Activated CD4-positive, alpha-beta T cell treated with anti-CD3 and anti-CD28 coated beads, Interleukin-2, amount 50 U/mL, for 24 hours (primary cell): ENCODE measurements around the gene AKT1.
"Not testable (repeated sequence)": the region's sequence is repeated elsewhere in the genome, so short reads cannot be mapped to it uniquely, and the experiment has no call there.

Source experiments
- DNase-seq, 2 donors: peaks; one replicate each; pipeline ENCODE4 v3.0.0-alpha.2; 2020; ENCODE audit warnings: low read depth in 1 of 2, low spot score in 1 of 2

The AKT1 gene

DNA sequence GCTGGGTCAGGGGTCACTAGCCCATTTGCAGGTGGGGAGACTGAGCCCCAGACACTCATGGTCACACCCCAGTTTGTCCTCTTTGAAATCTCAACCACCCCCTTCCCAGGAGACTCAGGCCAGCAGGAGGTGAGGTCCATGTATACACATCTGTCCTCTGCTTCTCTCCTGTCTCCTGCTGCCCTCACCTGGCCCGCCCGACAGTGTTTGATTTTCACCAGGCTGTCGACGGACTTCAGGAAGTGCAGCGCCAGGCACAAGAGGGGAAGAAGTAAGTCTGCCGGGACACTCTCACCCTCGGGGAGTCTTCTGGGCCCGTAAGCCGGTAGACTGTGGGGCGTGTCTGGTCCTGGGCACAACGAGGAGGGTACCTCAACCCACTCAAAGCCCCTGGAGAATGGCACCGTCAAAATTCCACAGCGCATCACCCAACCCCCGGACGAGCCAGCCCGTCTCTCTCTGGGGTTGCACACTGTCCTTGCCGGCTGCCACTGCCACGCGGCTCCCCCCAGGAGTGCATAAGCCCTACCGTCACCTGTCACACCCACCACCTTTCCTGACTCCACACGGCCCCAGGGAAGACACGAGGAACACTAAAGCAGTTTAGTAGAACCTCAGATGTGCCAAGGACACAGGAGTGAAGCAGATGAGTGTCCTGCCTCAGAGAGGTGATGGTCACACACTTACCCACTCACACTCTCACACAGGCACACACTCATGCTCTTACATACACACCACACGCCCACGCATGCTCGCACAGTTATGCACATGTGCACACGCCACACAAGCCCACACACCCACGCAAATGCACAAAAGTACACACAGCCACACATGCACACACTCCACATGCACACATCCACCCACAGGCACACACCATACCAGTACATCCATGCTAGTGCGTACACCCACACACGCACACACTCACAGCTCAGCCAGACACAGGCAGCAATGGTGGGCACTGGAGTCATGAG, 55.7 kb downstream of the AKT1 start:
- no peak for DNase-seq

DNA sequence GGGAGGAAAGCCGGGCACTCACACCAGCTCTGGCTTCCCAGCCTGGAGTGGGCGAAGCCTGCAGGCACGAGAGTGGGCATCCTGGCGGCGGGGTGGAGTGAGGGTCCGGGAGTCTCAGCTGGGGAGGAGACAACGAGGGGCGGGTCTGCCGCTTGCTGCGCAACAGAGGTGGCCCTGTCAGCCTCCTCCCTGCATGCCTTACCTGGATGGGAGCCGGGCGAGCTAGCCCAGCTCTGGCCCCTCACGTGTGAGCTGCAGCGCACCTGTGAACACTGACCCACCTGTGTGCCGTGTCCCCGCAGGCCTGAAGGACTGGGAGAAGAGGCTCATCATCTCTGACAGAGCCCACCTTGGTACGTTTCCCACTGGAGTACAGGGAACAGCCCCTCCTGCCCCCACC, 56.5 kb downstream of the AKT1 start:
- DNase-seq = no peak

GRCh38 chr14:104738375-104739019, 57.1 kb downstream of the AKT1 start:
- no peak for DNase-seq

DNA sequence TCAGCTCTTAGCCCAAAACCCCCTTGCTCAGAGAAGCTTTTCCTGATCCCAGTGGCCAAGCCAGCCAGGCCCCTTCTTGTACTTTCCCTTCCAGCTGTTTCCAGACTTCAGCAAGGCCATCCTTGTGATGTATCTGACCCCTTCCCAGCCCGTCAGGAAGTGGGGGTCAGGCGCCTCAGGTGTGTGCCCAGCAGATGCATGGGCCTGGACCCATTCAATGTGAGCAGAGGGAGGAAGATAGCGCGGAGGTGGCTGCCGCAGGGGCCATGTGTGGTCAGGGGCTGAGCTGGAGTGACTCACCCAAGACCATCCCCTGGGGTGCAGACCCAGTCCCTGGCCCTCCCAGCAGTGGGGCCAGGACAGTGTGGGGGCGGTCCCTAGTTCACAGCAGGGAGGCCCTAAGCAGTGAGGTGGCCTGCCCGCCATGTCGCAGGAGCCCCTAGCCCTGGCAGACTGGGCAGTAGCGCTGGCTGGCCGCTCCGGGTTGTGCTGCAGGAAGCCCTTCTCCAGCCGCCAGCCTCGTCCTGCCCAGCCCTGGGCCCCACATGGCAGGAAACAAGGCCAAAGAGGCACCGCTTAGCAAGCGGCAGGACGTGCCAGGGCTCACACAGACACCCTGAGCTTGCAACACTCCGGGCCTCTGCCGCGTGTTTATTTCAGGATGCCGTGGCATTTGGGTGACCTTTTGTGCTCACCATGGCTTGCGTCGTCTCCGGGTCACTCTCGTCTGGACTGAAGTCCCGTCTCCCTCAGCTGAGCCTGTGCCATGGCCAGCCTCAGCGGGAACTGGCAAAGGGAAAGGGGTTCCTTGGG, 59.5 kb downstream of the AKT1 start:
- DNase-seq = no peak

GRCh38 chr14:104734991-104735779, 60.4 kb downstream of the AKT1 start:
- DNase-seq = no peak

DNA sequence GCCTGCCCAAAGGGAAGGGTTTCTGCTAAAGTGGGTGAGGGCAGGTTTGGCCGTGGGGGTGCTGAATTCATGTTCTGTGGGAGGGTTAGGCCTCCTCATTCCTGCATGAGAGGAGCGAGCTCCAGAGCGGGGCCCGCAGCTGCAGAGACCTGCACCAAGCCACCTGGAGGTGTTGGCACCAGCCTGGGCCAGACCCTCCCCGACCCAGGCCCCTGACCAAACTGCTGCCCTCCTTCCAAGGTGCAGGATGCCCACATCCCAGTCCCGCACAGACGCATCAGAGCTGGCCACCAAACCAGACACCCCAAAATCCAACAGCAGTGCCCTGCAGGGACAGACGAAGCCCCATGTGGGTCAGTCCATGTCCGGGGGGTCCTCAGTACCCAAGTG, 61.0 kb downstream of the AKT1 start:
- DNase-seq = no peak

DNA sequence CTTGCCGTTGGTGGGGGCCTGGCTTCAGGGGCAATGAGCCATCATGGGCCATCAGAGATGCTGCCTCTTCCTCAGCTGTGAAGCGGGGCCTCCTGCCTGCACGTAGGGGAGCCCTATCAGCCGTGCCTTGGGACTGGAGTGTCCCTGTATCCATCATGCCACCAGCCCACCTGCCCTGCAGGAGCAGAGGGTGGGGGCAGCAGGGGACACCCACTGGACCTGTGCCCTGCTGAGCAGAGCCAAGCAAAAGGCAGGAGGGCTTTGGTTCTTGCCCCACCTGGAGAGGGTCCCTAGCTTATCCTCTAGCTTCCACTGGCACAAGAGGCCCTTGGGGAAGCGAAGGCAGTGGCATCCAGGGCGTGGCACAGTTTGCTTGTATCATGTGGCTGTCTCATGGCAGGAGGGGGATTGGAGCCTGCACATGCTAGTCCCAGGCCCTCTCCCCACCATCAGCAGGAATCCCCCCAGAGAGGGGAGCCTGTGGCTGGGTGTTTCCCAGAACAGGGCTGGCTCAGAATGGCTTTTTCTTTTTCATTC, 61.4 kb downstream of the AKT1 start:
- no peak for DNase-seq

GRCh38 chr14:104732931-104733681, 62.4 kb downstream of the AKT1 start:
- DNase-seq = no peak

DNA sequence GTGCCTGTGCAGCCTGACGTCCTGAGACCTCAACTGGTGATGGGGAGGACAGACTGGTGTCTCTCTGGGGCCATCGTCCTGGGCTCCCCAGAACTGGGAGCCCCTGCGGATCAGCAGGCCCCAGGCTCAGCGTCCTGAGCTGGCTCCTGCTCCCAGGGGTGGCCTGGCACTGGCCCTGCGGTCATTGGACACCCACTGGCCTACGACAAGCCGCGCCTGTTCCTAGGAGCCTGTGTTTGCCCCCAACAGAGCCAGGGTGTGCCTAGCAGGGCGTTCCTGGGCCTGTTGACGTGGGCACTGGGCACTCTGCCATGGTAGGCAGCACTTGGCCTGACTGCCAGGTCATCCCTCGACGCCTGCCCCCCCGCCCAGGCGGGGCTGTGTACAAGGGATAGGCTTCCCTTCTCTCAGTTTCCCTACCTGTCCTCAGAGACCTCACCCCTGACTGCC, 63.2 kb downstream of the AKT1 start:
- DNase-seq = no peak

DNA sequence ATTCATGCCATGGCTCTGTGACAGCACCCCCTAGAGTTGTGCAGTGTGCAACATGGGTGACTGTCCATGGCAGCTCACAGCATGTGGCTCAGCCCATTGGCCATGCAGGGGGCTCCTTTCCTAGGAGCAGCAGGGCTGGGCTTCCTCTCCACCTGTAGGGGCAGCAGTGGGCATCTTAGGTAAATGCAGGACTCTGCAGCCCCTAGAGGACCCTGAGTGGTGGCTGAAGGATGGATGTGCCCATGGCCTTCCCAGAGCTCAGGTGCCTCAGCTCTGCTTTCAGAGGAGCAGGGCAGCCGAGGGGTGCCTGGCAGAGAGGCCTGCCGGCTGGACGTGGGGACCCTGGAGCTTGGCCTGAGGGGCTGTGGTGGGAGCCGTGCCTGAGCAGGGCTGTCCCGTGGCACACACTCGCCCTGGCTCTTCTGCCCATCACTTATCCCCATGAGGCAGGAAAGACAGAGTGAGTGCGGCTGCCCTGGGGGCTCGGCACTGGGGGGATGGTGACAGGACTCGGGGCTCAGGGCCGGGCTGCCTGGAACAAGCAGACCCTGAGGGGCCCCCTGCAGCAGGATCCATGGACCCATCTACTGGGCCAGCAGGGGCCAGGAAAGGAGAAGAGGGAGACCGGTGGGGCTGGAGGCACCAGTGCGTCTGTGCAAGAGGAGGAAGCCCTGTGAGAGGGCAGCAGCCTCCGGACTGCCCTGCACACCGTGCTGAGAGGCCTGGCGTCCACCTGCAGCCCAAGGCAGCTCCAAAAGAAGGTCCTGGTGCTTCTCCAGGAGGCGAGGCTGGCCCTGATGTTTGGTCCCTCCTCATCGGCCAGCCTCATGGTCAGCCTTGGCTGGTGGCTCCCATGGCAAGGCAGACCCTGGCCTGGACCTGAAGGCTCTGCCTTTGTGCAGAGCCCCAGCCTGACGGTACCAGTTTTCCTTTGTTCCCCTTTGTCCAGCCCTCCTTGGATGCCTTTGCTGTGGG, 63.9 kb downstream of the AKT1 start:
- no peak for DNase-seq

GRCh38 chr14:104730487-104730886, 65.1 kb downstream of the AKT1 start:
- DNase-seq = no peak

- DNase-seq = no peak
Measured at GRCh38 chr14:104729835-104730181, 65.7 kb downstream of the AKT1 start.

DNA sequence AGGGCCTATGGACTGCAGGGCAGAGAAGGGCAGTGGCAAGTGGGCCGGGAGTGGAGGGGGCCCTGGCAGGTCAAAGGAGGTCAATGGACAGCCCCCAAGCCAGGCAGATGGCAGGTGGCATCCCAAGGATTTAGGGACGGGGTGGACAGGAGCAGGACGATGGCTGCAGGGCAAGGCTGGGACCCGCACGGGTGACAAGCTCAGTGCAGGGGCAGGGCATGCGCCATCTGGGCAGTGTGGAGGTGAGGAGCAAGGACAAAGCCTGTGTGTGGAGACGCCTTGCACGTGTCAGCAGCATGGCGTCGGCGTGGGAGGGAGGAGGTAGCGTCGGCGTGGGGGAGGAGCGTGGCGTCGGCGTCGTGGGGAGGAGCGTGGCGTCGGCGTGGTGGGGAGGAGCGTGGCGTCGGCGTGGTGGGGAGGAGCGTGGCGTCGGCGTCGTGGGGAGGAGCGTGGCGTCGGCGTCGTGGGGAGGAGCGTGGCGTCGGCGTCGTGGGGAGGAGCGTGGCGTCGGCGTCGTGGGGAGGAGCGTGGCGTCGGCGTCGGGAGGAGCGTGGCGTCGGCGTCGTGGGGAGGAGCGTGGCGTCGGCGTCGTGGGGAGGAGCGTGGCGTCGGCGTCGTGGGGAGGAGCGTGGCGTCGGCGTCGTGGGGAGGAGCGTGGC, 66.2 kb downstream of the AKT1 start:
- not testable (repeated sequence) for DNase-seq

- no peak for DNase-seq
Measured at GRCh38 chr14:104728631-104729030, 66.9 kb downstream of the AKT1 start.

- DNase-seq = no peak
Measured at GRCh38 chr14:104726600-104727451, 68.7 kb downstream of the AKT1 start.

GRCh38 chr14:104725772-104726548, 69.6 kb downstream of the AKT1 start:
- no peak for DNase-seq
